Measurements from ENCODE around the gene SRI.

SRI gene

GRCh38 chr7:88224601-88225275 lies 4.9 kb upstream of the SRI start:
- no peak for DNase-seq

GRCh38 chr7:88223265-88223664 lies 3.4 kb upstream of the SRI start:
- no peak for DNase-seq

GRCh38 chr7:88218836-88219605 lies 817 bp downstream of the SRI start:
- DNase-seq: peak in 1 of 2 experiments; percentile 42

- no peak for DNase-seq
These were observed 1.5 kb downstream of the SRI start for GRCh38 chr7:88218429-88218745.

GRCh38 chr7:88217675-88218428 lies 2.0 kb downstream of the SRI start:
- no peak for DNase-seq

- DNase-seq: no peak
These were observed 3.6 kb downstream of the SRI start for GRCh38 chr7:88216276-88216675.

GRCh38 chr7:88215295-88215694 lies 4.5 kb downstream of the SRI start:
- no peak for DNase-seq

- DNase-seq: no peak
These were observed 5.4 kb downstream of the SRI start for GRCh38 chr7:88214456-88214855.

- no peak for DNase-seq
These were observed 6.9 kb downstream of the SRI start for GRCh38 chr7:88212918-88213317.

GRCh38 chr7:88208521-88208920 lies 11.3 kb downstream of the SRI start:
- DNase-seq: no peak

GRCh38 chr7:88206254-88206653 lies 13.6 kb downstream of the SRI start:
- DNase-seq: no peak

GRCh38 chr7:88205179-88205578 lies 14.7 kb downstream of the SRI start:
- no peak for DNase-seq

- no peak for DNase-seq
These were observed 15.2 kb downstream of the SRI start for GRCh38 chr7:88204525-88205110.

GRCh38 chr7:88203401-88203800 lies 16.4 kb downstream of the SRI start:
- peak; percentile 19 to 35 for DNase-seq

- no peak for DNase-seq
These were observed 17.0 kb downstream of the SRI start for GRCh38 chr7:88202799-88203198.

GRCh38 chr7:88202278-88202677 lies 17.6 kb downstream of the SRI start:
- no peak for DNase-seq

- peak; percentile 2 to 51 for DNase-seq
These were observed 18.5 kb downstream of the SRI start for GRCh38 chr7:88201305-88201704.

- DNase-seq: peak; percentile 92 to 94
These were observed 19.0 kb downstream of the SRI start for GRCh38 chr7:88200789-88201188.

GRCh38 chr7:88200261-88200660 lies 19.6 kb downstream of the SRI start:
- peak in 1 of 2 experiments; percentile 20 for DNase-seq

- no peak for DNase-seq
These were observed 27.9 kb downstream of the SRI start for GRCh38 chr7:88191911-88192310.

GRCh38 chr7:88185650-88186049 lies 34.2 kb downstream of the SRI start:
- no peak for DNase-seq

- DNase-seq: no peak
These were observed 35.0 kb downstream of the SRI start for GRCh38 chr7:88184848-88185304.

GRCh38 chr7:88183051-88183450 lies 36.8 kb downstream of the SRI start:
- DNase-seq: no peak

All from NCI-H524 (cell line).